Stimulated activated CD4-positive, alpha-beta T cell treated with anti-CD3 and anti-CD28 coated beads, TNF-alpha, amount 100 ng/mL, for 1 hour (primary cell): ENCODE results near the gene C1orf53.
"Not testable (repeated sequence)": the region's sequence is repeated elsewhere in the genome, so short reads cannot be mapped to it uniquely, and the experiment has no call there.

ENCODE experiments used
- DNase-seq, 3 donors: peaks; one replicate each; pipeline ENCODE4 v3.0.0-alpha.2; 2020; ENCODE audit warnings: low read depth in 3 of 3, low spot score in 1 of 3

C1orf53 gene

DNA sequence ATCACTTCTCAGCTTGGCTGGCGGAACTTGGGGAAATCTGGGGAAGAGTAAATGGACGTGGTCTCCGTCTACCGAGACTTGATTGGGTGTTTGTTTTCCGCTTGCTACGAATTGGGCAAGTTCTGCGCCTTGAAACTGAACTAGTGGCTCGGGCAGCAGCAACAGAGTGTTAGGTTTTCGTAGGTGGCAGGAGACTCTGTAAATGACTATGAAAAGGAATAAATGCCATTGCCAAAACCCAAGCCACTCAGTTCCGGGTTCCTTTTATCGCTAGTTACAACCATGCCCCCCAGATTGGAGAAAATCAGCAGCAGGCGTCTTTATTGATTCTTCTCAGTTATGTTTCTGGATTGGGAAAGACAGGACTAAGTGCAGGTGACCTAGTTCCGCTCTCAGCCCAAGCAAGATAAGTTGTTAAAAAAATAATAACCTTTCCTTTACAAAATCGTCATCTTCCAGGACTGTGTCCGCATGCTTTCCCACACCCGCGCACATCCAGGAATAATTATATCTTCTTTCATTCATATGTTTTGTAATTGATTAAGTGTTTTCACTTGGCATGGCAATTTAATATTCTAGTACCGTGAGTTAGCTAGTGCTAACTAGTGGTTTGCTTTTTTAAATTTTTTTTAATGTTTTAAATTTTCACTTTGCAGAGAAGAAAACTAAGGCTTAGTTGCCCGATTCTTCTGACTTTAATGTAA, 18.1 kb downstream of the C1orf53 start:
- no peak for DNase-seq

DNA sequence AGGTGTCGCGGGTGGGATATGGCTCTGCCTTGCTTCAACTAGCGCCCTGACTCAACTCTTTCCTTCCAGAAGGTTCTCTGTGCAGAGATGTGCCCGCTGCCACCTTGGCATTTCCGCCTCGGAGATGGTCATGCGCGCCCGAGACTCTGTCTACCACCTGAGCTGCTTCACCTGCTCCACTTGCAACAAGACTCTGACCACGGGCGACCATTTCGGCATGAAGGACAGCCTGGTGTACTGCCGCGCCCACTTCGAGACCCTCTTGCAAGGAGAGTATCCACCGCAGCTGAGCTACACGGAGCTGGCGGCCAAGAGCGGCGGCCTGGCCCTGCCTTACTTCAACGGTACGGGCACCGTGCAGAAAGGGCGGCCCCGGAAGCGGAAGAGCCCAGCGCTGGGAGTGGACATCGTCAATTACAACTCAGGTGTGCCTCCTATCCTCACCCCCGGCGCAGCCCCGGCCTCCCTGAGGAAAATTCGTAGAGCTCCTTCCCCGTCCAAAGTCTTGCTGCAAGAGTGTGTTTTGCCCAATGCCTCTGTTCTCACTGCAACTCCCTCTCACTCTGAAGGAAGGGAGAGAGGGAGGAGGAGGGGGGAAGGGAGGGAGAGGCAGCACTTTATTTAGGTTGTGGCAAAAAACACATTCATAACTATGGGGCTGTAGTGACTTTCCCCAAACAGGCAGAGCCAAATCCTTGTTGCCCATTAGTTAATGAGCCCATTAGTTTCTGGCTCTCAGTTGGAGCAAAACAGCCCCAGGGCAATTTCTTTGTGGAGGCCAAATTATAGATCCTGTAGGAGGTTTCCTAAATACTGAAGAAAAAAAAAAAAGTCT, 19.0 kb downstream of the C1orf53 start:
- DNase-seq, result no peak

DNA sequence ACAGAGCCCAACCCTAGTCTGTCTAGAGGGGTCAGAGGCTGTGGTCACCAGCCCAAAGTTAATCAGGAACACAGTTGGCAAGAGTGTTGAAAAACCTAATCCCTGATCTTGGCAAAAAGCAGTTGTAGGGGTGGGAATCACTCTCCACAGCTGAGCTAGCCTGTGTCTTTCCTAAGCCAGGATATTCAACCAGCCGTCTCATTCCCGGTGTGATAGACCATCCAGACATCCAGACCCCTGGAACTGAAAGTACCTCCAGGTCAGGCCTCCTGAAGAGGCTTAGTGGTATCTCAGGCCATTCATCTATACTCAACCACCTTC, 19.6 kb downstream of the C1orf53 start:
- no peak for DNase-seq

DNA sequence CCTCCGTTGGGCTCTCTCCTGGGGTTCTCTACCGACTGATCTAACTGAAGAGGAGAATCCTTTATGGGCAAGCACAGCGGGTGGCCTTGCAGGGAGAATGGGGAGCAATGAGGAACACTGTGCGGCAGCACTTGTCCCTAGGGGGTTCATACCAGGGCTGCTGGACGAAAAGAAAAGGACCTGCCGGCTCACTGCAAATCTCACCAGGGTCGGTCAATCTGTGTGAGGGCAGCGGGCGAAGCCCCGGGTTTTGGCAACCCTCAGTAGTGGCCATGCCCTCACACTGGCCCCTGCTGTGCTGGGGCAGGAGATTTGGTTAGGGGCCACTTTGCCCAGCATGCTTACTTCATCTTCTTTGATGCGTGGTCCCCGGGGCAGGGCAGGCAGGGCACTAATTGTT, 20.6 kb downstream of the C1orf53 start:
- no peak for DNase-seq

DNA sequence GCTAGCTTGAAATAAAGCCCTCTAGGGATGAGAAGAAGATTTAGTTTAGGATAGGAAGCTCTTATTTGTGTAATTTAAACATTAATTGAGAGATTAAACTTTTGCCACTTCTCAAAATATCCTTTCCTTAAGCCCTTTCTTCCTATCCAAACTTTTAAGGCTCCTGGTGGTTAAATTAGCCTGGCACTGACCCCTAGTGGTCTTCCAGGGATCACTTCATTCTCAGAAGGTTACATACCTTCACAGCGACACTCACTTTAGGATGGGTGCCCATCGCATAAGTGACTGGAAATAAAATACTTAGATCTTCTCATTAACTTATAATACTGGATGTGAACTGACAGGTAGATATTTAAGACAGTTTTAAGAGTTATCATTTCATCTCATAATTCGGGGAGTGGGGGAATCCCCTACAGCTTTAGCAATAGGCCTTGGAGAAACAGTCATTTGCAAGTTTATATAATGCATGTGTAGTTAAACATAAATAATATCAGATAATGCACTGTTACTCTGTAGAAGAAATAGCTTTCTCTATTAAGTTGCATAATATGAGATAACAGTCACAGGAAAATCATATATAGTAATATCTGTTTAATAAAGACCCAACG, 22.2 kb downstream of the C1orf53 start:
- no peak for DNase-seq

DNA sequence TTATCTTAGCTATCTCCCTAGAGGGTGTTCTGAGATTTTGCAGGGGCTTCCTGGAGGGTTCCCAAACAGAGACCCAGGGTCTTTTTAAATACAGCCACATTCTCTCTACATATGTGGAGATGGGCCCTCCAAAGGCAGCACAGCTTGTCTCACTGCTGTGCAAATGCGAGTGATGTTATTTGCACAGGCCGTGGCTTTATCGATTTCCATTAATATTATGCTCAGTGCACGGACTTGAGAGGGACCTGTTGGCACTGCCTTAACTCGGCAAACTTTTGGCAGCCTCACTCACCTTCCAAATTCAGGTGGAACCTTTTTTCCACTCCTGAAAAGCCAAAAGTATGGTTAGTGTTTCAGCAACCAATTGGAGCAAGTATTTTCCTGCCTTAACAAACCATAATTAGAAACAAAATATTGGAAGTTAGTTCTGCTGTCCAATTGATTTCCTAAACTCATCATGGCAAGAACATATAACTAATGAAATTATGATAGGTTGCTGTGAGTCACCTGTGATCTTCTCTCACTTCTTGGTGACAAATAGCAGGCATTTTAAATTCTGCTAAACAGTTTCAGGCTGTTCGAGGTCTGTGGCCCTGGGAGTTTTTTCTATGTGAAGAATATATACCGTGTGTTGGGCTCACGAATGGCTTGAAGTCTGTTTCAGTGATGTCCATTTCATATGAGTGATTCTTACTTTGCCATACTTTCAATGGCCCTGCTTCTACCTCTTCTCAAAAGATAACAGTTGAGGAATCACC, 25.7 kb downstream of the C1orf53 start:
- no peak for DNase-seq

DNA sequence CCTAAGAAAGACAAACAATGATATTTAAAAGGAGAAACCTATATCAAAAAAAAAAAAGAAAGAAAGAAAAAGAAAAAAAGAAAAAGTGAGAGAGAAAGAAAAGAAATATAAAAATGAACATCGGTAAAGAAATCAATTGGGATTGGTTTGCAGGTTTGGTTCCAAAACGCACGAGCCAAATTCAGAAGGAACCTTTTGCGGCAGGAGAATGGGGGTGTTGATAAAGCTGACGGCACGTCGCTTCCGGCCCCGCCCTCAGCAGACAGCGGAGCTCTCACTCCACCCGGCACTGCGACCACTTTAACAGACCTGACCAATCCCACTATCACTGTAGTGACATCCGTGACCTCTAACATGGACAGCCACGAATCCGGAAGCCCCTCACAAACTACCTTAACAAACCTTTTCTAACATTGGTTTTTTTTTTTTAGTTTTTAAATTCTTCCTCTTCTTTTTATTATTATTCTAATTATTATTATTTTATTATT, 26.5 kb downstream of the C1orf53 start:
- no peak for DNase-seq

DNA sequence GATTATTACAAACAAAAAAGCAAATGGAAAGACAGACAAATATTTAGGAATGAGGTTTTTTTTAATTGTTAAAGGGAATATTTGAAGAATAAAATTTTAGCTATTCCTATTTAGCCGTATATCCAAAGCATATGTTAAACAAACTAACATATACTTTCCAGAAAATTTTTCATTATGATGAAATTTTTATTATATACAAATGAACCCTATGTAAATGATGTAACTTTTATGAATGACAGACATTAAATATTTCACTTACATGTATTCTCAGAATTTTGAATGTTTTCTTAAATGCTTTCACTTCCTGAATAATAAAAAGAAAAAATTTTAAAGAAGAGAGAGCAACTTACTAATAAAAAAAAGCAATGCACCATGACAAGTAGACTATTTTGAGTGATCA, 30.6 kb downstream of the C1orf53 start:
- no peak for DNase-seq

DNA sequence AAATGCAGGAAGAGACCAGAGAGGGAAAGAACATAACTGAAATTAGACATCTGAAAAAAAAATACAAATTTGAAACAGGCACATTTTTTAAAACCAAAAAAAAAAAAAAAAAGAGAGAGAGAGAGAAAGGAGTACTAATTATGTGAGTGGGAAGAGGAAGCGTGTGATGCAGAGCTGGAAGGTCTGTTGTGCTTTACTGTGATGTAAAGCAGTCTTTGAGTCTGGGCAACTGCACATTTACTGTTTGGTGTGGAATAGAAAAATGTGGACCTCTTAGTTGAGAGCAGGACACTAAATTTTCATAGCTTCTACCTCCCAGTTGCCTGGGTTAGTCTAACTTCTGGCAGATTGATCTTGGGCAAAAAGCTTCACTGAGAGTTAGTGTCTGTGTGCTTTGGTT, 31.2 kb downstream of the C1orf53 start:
- no peak for DNase-seq

DNA sequence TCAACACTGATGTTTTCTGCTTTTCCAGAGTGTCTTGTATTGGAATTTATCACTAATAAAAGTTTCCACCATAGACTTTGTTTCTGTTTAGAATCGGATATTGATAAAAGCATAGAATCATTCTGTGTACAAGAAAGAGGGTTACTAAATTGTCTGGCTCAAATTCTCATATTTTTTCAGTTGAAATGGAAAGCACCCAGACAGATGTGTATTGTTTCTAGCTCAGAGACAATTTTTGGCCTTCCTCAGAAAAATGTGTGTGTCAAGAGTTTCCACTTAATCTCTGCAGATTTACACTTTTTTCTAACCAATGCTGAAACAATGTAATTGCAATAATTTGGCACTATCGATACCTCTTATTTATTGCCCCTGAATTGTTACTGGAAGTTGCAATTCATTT, 35.0 kb downstream of the C1orf53 start:
- no peak for DNase-seq

DNA sequence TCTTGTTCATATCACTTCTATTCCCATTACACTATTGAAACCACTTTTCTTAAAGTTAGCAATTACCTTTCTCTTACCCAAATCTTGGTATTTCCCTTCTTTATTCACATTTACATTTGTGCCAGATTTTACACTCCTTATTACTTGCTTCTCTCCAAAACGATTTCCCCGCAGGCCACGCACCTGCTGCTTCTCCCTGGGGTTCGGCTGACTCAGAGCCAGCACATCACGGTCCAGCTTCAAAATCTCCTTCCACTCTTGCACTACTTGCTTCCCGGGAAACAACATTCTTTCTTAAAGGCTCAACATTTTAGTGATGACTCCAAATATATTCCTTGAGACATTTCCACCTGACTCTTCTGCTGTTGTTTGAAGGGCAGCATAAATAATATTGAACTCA, 35.5 kb downstream of the C1orf53 start:
- DNase-seq, result no peak

DNA sequence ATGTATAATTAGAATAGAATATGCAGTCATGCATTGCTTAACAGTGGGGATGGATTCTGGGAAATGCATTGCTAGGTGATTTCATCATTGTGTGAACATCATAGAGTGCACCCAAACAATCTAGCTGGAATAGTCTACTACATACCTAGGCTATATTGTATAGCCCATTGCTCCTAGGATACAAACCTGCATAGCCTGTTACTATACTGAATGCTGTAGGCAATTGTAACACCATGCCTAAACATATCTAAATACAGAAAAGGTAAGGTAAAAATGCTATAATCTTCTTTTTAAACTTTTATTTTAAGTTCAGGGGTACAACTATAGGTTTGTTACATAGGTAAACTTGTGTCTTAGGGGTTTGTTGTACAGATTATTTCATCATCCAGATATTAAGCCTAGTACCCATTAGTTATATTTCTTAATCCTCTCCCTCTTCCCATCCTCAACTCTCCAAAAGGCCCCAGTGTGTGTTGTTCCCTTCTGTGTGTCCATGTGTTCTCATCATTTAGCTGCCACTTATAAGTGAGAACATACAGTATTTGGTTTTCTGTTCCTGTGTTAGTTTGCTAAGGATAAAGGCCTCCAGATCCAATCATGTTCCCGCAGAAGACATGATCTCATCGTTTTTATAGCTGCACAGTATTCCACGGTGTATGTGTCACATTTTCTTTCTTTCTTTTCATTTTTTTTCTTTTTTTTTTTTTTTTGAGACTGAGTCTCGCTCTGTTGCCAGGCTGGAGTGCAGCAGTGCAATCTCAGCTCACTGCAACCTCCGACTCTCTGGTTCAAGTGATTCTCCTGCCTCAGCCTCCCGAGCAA, 36.9 kb downstream of the C1orf53 start:
- not testable (repeated sequence) for DNase-seq

DNA sequence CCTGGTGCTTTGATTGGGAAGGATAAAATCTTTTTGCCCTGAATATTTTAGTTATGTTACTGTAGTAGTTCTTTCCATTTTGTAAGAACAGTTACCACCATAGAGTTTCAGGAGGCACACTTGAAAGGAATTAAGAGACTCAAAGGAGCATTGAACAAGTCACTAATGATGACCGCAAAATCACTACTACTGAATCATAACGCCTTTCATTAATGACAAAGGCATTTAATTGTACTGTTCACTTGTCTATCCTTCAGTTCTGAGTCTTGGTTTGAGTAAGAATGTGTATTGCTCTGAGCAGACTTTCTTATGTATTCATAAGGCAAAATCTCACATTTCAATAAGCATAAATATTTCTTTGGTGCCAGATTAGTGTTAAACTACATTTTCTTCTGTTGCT, 39.6 kb downstream of the C1orf53 start:
- DNase-seq, result no peak

DNA sequence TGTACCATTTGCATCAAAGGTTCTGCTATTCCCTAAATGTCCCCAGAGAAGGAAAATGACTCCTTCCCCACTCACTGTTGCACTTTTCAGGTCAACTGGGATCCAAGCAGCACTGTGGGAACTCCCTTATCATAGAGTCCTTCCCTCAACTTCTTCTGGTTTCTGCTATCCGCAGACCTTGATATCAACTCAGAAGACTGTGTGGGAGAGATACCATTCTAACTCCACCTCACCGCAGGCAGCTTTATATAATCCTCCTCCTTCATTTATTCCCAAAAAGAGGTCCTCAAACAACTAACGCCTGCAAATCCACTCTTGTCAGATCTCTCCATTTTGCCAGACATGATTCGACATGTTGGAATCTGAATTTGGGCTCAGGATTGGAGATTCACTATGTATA, 42.1 kb downstream of the C1orf53 start:
- no peak for DNase-seq

DNA sequence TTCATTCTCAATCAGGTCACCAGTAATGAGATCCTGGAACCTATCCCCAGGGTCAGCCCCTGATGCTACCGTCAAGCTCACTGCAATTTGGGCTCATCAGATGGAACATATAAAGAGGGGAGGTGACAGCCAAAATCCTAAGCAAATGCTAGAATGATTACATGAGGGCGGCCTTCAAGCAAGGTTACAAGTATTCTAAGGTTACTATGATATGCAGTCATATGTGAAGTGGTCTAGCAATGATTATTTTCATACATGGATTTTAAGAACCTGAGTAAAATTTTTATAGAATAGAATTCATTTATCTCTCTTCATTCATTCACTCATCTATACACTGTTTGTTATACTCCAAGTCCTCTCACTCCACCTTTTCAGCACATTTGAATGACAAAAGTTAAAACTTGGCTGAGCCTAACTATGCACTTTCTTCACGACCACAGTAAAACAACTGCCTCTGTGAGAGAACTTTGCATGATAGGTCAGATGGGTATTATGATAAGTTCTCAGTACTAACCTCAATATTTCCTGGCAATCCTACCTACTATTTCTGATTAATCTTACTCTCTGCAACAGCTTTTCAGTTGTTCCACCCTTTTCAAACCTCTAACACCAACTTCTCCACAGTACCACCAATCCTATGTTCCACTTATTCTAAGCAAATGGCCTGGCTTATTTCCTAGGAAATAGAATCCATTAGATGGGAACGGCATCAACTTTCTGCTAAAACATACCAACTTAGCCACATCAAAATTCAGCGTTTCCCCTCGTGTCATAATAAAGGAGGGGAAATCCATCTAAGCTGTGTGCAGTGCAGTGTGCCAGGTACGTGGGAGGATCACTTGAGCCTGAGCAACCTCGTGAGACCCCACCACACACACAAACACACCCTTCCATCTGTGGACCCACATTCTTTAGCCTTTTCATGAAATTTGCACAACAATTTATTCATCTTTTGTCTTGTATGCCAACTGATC, 46.8 kb downstream of the C1orf53 start:
- no peak for DNase-seq

DNA sequence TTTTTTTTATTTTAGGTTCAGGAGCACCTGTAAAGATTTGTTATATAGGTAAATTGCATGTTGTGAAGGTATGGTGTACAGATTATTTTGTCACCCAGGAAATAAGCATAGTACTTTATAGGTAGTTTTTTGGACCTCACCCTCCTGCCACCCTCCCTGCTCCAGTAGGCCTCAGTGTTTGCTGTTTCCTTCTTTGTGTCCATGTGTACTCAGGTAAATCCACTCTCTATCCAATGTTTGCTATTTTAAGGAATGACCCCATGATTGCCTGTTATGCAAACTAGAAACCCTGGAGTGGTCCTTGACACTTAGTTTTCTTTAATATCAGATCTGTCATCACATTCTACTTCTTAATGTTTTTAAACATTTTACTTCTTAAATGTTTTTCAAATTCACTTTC, 48.7 kb downstream of the C1orf53 start:
- DNase-seq, result no peak

DNA sequence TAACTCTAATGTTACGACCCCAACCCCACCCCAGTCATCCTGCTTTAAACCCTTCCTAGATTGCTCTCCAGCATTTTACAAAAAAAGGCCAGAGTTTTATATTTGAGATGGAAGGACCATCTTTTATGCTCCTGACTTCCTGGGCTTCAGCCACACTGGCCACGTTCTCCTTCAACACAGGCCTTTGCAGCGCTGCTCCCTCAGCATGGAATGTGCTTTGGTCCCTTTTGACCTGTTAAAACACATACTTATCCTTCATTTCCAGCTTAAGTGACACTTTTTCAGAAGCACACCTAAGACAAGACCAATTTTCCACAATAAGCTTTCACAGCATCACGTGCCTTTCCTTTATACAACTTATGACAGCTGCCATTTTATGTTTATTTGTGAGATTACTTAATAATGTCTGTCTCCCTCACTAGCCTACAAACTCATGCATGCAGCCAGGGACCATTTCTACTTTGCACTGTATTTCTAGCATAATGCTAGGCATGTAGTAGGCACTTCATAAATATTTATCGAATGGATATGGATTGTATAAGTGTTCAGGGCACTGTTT, 49.3 kb downstream of the C1orf53 start:
- no peak for DNase-seq

DNA sequence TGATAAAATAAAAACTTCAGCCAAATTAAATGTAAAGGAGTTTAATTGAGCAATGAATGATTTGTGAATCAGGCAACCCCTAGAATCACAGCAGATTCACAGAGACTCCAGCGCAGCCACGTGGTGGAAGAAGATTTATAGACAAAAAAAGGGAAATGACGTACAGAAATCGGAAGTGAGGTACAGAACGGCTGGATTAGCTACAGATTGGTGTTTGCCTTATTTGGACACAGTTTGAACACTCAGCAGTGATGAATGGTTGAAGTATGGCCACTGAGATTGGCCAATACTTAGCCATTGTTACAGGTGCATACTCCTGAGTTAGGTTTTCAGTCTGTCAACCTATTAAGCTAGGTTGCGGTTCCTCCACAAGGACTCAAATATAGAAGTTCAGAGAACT, 51.0 kb downstream of the C1orf53 start:
- DNase-seq, result not testable (repeated sequence)

DNA sequence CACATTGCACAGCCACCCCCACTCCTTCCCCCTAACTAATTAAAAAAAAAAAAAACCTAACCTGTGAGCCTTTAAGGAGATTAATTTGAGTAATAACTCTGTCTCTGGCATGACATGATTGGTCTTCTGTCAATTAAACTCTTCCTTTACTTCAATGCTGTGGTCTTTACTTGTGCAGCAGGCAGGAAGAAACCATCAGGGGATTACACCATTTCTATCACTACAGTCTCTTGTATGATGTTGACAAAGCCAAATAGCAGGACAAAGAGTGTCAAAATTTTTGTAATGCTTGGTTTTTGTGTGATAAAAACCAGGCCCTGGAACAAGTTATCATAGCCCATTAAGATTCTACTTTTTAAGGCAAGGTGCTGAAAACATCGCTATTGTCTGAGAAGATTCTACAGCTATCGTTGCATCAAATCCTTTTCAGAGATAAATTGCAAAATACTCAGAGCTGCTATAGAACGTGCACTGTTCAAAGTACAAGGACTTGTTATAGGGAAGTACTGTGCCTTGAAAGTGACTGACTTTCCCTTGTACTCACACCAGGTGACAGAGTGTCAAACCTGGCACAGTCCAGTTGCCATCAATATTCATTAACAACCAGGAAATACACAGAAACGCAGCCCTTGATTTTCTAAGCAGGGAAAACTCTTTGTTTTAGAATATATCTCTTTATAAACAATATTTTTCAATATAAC, 52.4 kb downstream of the C1orf53 start:
- DNase-seq, result no peak
